Tibial nerve (tissue), 4 donors: ENCODE data around the gene PPIL4. TPM values are rescaled to one million over a fixed set of nuclear protein-coding genes. Genes with fewer than 3 reads are reported as not detected.

ENCODE experiments used
- DNase-seq, 2 donors: peaks; one replicate each; pipeline ENCODE4 v3.0.0-alpha.2; 2019; ENCODE audit warnings: low spot score in 2 of 2
- H3K27ac ChIP-seq, 4 donors: fragments of 200-600 bp; sonication (generic) in 3 of 4; one replicate each; pipeline ENCODE4 v1.5.1; 2017 to 2019; ENCODE audit warnings: mild to moderate bottlenecking in 1 of 4
- H3K27me3 ChIP-seq, 2 donors: fragments of 200-600 bp; sonication (generic) in 1 of 2; one replicate each; pipeline versions ENCODE4 v1.5.1 to v1.6.0; 2017 to 2019
- H3K36me3 ChIP-seq, 3 donors: fragments of 200-600 bp; sonication (generic); one replicate each; pipeline ENCODE4 v1.5.1; 2018 to 2019
- H3K4me1 ChIP-seq, 4 donors: fragments of 200-600 bp; sonication (generic) in 3 of 4; one replicate each; pipeline ENCODE4 v1.5.1; 2017 to 2019
- H3K4me3 ChIP-seq, 4 donors: fragments of 200-600 bp; sonication (generic) in 3 of 4; one replicate each; pipeline ENCODE4 v1.5.1; 2017 to 2019; ENCODE audit warnings: mild to moderate bottlenecking in 1 of 4, moderate library complexity in 1 of 4
- H3K9me3 ChIP-seq, 4 donors: fragments of 200-600 bp; sonication (generic) in 3 of 4; one replicate each; pipeline ENCODE4 v1.5.1; 2017 to 2019
- CTCF ChIP-seq, 5 experiments: fragments of 200-600 bp in 3 of 5; fragments of 450-650 bp in 2 of 5; sonication (generic) in 3 of 5; IDR thresholded peaks; one replicate each; pipeline ENCODE4 v1.5.1; 2016 to 2019; ENCODE audit warnings: antibody characterized with exemption in 5 of 5, mild to moderate bottlenecking in 3 of 5, moderate library complexity in 2 of 5
- EP300 ChIP-seq, 2 donors: sonication (generic); formaldehyde crosslinking; IDR thresholded peaks; one replicate each; pipeline ENCODE4 v1.6.1; 2017; ENCODE audit warnings: antibody characterized with exemption in 2 of 2, mild to moderate bottlenecking in 1 of 2
- POLR2A ChIP-seq, 2 donors: fragments of 450-650 bp; IDR thresholded peaks; one replicate each; pipeline ENCODE4 v1.6.1; 2017; ENCODE audit warnings: antibody characterized with exemption in 2 of 2, mild to moderate bottlenecking in 2 of 2, moderate library complexity in 2 of 2
- WGBS, 2 donors: methylation state at CpG; one replicate each; pipeline ENCODE4 v1.1.5; 2018; 5-methylcytosine and 5-hydroxymethylcytosine counted together
- total RNA-seq, 4 donors: library from RNA; depleted of rRNA; stranded (reverse); fragments of >200 nt; gene quantifications; one replicate each; pipeline ENCODE4 v1.1.0, GENCODE V29; 2016

PPIL4 gene
- total RNA-seq, 4 donors from 2014 or later: 25.8 to 41.0 (median 31.5) TPM

GRCh38 chr6:149541139-149541538 is 4.7 kb downstream of the PPIL4 start:
- 72% methylated on average over 2 of the region's 2 CpGs for WGBS, 2 donors
- Histone ChIP-seq H3K36me3 (peaks cover 0 to 47% (median 14%) of the 10 kb centered on the region in 3 donors), H3K4me1 (peaks cover 0 to 42% (median 17%) of the 10 kb centered on the region in 4 donors), H3K27ac (no peak overlapping the region), H3K9me3 (no peaks in the 10 kb centered on the region), H3K27me3 (no peaks in the 10 kb centered on the region), H3K4me3 (no peak overlapping the region)
- TF ChIP-seq POLR2A (IDR thresholded peaks at IDR 0.05): no peak
- TF ChIP-seq CTCF (IDR thresholded peaks at IDR 0.05): no peak
- TF ChIP-seq EP300 (IDR thresholded peaks at IDR 0.05): no peak
- no peak for DNase-seq

- H3K4me1 ChIP-seq: no peaks in the 10 kb centered on the region
- H3K4me3 ChIP-seq: no peak overlapping the region
- no peaks in the 10 kb centered on the region for H3K9me3 ChIP-seq
- TF ChIP-seq POLR2A (IDR thresholded peaks at IDR 0.05): no peak
- no peak for TF ChIP-seq EP300 (IDR thresholded peaks at IDR 0.05)
- TF ChIP-seq CTCF (IDR thresholded peaks at IDR 0.05): no peak
- no peak overlapping the region for H3K27ac ChIP-seq
- peaks cover 3 to 99% (median 19%) of the 10 kb centered on the region in 3 donors for H3K36me3 ChIP-seq
- H3K27me3 ChIP-seq: no peaks in the 10 kb centered on the region
- 89 to 97% methylated on average over 1 of the region's 1 CpG for WGBS, 2 donors
- DNase-seq: no peak
Measured at GRCh38 chr6:149534742-149535141, 11.1 kb downstream of the PPIL4 start.

GRCh38 chr6:149529650-149530049 is 16.2 kb downstream of the PPIL4 start:
- no peak for TF ChIP-seq POLR2A (IDR thresholded peaks at IDR 0.05)
- no peak for TF ChIP-seq EP300 (IDR thresholded peaks at IDR 0.05)
- TF ChIP-seq CTCF (IDR thresholded peaks at IDR 0.05): no peak
- no peak for DNase-seq
- H3K36me3 ChIP-seq: peaks cover 8 to 98% (median 9%) of the 10 kb centered on the region in 3 donors
- no peak overlapping the region for H3K27ac ChIP-seq
- no peaks in the 10 kb centered on the region for H3K9me3 ChIP-seq
- WGBS, 2 donors: 90 to 97% methylated on average over 5 of the region's 5 CpGs
- H3K4me1 ChIP-seq: no peaks in the 10 kb centered on the region
- no peak overlapping the region for H3K4me3 ChIP-seq
- H3K27me3 ChIP-seq: no peaks in the 10 kb centered on the region

- Histone ChIP-seq H3K4me1 (peaks cover 0 to 10% (median 0%) of the 10 kb centered on the region in 4 donors), H3K36me3 (peaks cover 0 to 48% (median 0%) of the 10 kb centered on the region in 3 donors), H3K4me3 (no peak overlapping the region), H3K27me3 (no peaks in the 10 kb centered on the region), H3K9me3 (no peaks in the 10 kb centered on the region), H3K27ac (no peak overlapping the region)
- 91% methylated on average over 1 of the region's 1 CpG for WGBS, 2 donors
- TF ChIP-seq CTCF (IDR thresholded peaks at IDR 0.05) (no peak), POLR2A (IDR thresholded peaks at IDR 0.05) (no peak), EP300 (IDR thresholded peaks at IDR 0.05) (no peak)
- DNase-seq: no peak
Measured at GRCh38 chr6:149515494-149515893, 30.3 kb downstream of the PPIL4 start.

GRCh38 chr6:149513915-149514314 is 31.9 kb downstream of the PPIL4 start:
- no peak overlapping the region for H3K4me3 ChIP-seq
- H3K27ac ChIP-seq: no peak overlapping the region
- WGBS, 2 donors: 70 to 78% methylated on average over 5 of the region's 5 CpGs
- no peak for TF ChIP-seq EP300 (IDR thresholded peaks at IDR 0.05)
- no peak for TF ChIP-seq POLR2A (IDR thresholded peaks at IDR 0.05)
- TF ChIP-seq CTCF (IDR thresholded peaks at IDR 0.05): no peak
- H3K4me1 ChIP-seq: peaks cover 0 to 10% (median 0%) of the 10 kb centered on the region in 4 donors
- H3K27me3 ChIP-seq: no peaks in the 10 kb centered on the region
- no peak for DNase-seq
- peaks cover 0 to 42% (median 0%) of the 10 kb centered on the region in 3 donors for H3K36me3 ChIP-seq
- no peaks in the 10 kb centered on the region for H3K9me3 ChIP-seq
